ENCODE data around the gene ZDHHC14.

The ZDHHC14 gene

GRCh38 chr6:157471895-157472686 lies 91.1 kb downstream of the ZDHHC14 start:
- Histone ChIP-seq H3K4me3 (ENCODE audit: low read depth, low read length) (no peak overlapping the region), H3K27me3 (replicated peaks) (no peaks in the 10 kb centered on the region), H3K27ac (no peak overlapping the region), H3K36me3 (replicated peaks) (no peaks in the 10 kb centered on the region)
- in situ Hi-C loops (cut with HindIII; ENCODE audit: low pct_ligation_motif_present, low sequenced_read_pairs), result no loop called here
- DNase-seq, result no peak
- TF ChIP-seq CTCF (IDR thresholded peaks at IDR 0.05; ENCODE audit: low read depth, low read length, missing control alignments), result no peak

- H3K4me3 ChIP-seq (ENCODE audit: low read depth, low read length), result no peak overlapping the region
- H3K27me3 ChIP-seq (replicated peaks), result no peaks in the 10 kb centered on the region
- TF ChIP-seq CTCF (IDR thresholded peaks at IDR 0.05; ENCODE audit: low read depth, low read length, missing control alignments), result no peak
- in situ Hi-C loops (cut with HindIII; ENCODE audit: low pct_ligation_motif_present, low sequenced_read_pairs), result no loop called here
- DNase-seq, result no peak
- no peaks in the 10 kb centered on the region for H3K36me3 ChIP-seq (replicated peaks)
- H3K27ac ChIP-seq, result no peak overlapping the region
These were observed 95.8 kb downstream of the ZDHHC14 start for GRCh38 chr6:157476797-157477196.

GRCh38 chr6:157478926-157479325 lies 97.9 kb downstream of the ZDHHC14 start:
- in situ Hi-C loops (cut with HindIII; ENCODE audit: low pct_ligation_motif_present, low sequenced_read_pairs), result no loop called here
- DNase-seq, result no peak
- Histone ChIP-seq H3K36me3 (replicated peaks) (no peaks in the 10 kb centered on the region), H3K27me3 (replicated peaks) (no peaks in the 10 kb centered on the region), H3K4me3 (ENCODE audit: low read depth, low read length) (no peak overlapping the region), H3K27ac (no peak overlapping the region)
- TF ChIP-seq CTCF (IDR thresholded peaks at IDR 0.05; ENCODE audit: low read depth, low read length, missing control alignments), result no peak

- Histone ChIP-seq H3K4me3 (ENCODE audit: low read depth, low read length) (no peak overlapping the region), H3K36me3 (replicated peaks) (no peaks in the 10 kb centered on the region), H3K27ac (no peak overlapping the region), H3K27me3 (replicated peaks) (no peaks in the 10 kb centered on the region)
- no peak for TF ChIP-seq CTCF (IDR thresholded peaks at IDR 0.05; ENCODE audit: low read depth, low read length, missing control alignments)
- in situ Hi-C loops (cut with HindIII; ENCODE audit: low pct_ligation_motif_present, low sequenced_read_pairs), result no loop called here
- DNase-seq, result no peak
These were observed 98.7 kb downstream of the ZDHHC14 start for GRCh38 chr6:157479464-157480303.

GRCh38 chr6:157481189-157481864 lies 100.3 kb downstream of the ZDHHC14 start:
- no peak for TF ChIP-seq CTCF (IDR thresholded peaks at IDR 0.05; ENCODE audit: low read depth, low read length, missing control alignments)
- Histone ChIP-seq H3K27me3 (replicated peaks) (no peaks in the 10 kb centered on the region), H3K27ac (no peak overlapping the region), H3K36me3 (replicated peaks) (no peaks in the 10 kb centered on the region), H3K4me3 (ENCODE audit: low read depth, low read length) (no peak overlapping the region)
- no peak for DNase-seq
- in situ Hi-C loops (cut with HindIII; ENCODE audit: low pct_ligation_motif_present, low sequenced_read_pairs), result no loop called here
